ENCODE data around the gene TIGD6. TPM values are rescaled to one million over a fixed set of nuclear protein-coding genes. Genes with fewer than 3 reads are reported as not detected.

Gene TIGD6
- total RNA-seq, 1 experiment from 2014 or later = 3.1 TPM

DNA sequence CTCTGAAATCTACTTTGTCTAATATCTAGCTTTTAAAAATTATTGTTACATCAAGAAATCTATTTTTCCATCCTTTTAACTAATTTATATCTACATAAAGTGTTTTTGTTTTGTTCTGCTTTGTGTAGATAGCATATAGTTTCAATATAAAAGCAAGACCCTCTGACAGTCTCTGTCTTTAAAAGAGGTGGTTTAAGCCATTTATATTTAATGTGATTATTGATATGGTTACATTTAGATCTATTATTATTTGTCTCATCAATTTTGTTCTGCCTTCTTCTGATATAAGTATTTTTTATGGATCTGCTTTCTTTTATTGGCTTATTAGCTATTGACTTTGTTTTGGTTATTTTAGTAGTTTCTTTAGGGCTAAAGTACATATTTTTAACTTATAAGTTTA lies 16.1 kb upstream of the TIGD6 start:
- no peak for DNase-seq (ENCODE audit: low spot score)

DNA sequence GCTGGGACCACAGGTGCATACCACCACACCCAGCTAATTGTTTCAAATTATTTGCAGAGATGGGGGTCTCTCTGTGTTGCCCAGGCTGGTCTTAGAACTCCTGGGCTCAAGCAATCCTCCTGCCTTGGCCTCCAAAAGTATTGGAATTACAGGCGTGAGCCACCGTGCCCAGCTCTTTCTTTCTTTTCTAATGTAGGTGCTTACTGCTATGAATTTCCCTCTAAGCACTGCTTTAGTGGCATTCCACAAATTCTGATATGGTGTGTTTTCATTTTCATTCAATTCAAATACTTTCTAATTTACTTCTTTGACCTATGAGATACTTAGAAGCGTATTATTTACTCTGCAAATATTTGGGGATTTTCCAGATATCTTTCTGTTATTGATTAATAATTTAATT lies 15.0 kb upstream of the TIGD6 start:
- DNase-seq (ENCODE audit: low spot score) = no peak

GRCh38 chr5:150014456-150014855 lies 14.0 kb upstream of the TIGD6 start:
- DNase-seq (ENCODE audit: low spot score) = no peak

DNA sequence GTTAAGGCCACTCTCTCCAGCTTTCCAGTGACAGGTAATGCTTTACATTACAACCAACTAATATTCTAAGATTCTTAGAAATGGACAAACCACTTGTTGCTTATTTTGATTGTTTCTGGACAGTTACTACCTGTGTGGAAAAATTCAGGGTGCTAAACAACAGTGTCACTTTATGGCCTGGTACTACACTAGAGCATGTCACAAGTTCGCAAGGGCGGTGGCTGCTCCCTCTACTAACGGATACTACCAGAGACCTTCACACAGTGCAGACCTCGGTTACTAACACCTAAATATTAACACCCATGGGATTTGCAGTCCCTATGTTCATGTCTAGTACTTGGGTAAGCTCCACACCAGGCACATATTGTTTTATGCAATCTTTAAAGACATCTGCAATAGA lies 13.5 kb upstream of the TIGD6 start:
- DNase-seq (ENCODE audit: low spot score) = no peak

- DNase-seq (ENCODE audit: low spot score) = no peak
Observed at GRCh38 chr5:150009671-150010387, 9.4 kb upstream of the TIGD6 start.

DNA sequence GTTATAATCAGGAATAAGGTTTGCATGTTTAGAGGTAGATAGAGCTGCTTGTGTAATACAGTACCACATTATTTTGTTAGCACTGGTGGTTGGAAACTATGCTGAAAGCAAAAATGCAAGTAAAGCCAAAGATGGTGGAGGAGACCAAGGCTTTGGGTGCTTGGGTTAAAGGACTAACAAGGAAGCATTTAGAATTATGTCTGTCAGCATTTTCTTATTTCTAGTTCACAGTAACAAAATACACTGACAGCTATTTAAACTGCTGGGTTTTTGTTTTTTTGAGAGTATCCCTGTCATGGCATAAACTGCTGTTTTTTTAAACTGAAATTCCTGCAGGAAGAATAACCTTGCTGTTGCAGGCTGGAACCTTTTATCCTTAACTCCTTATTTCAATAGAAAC lies 6.6 kb upstream of the TIGD6 start:
- no peak for DNase-seq (ENCODE audit: low spot score)

DNA sequence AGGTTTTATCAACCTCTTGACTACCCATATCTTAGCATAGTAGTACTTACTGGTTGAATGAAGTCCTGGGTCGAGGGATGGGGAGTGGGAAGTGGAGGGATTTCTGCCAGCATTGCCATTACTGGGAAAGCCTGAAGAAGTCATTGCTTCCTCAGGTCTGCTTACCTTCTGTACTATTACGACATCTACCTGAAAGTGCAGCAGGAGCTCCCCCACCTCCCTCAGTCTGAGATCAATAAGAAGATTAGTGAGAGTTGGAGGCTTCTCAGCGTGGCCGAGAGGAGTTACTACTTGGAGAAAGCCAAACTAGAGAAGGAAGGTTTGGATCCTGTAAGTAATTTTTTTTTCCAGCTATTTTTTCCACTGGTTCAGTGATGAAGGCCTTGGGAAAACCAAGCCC lies 5.9 kb upstream of the TIGD6 start:
- no peak for DNase-seq (ENCODE audit: low spot score)

- DNase-seq (ENCODE audit: low spot score) = peak; percentile 82
Observed at GRCh38 chr5:150001660-150002486, 1.4 kb upstream of the TIGD6 start.

GRCh38 chr5:150000990-150001659 lies 671 bp upstream of the TIGD6 start:
- peak; percentile 49 for DNase-seq (ENCODE audit: low spot score)

DNA sequence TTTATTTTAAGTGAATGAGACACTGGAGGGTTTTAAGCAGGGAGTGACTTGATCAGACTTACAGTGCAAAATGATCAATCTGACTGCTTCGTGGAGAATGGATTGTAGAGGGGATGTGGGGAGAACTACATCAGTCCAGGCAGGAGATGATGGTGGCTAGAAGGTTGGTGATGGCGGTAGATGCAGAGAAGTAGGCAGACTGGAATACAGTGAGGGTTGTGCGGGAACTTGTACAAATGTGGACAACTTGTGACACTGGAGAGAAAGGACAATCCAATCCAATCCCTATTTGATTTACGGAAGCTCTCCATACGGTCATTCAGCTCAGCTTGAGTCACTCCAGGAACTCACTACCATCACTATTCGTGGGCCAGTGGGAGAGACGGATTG lies 593 bp downstream of the TIGD6 start:
- no peak for DNase-seq (ENCODE audit: low spot score)

DNA sequence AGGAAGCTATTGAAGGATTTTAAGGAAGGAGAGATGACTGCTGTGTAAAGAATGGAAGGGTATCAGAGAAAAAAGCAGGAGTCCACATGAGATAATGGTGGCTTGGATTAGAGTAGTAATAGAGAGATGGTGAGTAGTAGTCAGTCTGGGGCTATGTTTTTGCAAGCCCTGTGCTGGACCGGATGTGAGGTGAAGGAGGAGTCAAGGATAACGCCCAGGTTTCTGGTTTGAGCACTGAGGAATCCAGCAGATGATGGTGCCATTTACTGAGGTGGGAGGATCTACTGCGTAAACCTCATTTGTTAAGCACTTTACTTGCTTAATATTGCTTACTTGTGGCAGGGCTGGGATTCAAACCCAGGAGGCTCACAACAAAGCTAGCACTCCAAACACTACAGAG lies 1.1 kb downstream of the TIGD6 start:
- DNase-seq (ENCODE audit: low spot score) = no peak

DNA sequence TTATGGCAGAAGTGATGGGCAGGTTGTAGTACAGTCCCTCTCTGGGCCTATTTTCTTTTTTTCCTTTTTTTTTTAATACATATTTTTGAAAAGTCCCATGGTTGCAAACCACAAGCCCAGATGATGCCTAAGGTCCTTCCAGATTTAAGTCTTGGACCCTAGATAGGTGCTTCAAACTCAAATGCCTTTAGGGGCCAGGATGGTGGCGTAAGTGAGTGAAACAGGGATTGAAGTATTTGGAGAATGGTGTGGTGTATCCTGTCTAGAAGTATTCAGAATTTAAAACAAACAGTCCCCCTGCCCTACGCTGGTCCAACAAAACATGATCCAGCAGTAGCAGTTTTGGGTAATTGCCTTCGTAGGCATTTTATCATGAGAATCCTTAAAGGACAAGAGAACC lies 2.2 kb downstream of the TIGD6 start:
- no peak for DNase-seq (ENCODE audit: low spot score)

- no peak for DNase-seq (ENCODE audit: low spot score)
Observed at GRCh38 chr5:149996205-149996890, 4.1 kb downstream of the TIGD6 start.

GRCh38 chr5:149995385-149996204 lies 4.9 kb downstream of the TIGD6 start:
- no peak for DNase-seq (ENCODE audit: low spot score)

GRCh38 chr5:149993471-149993870 lies 7.0 kb downstream of the TIGD6 start:
- no peak for DNase-seq (ENCODE audit: low spot score)

- DNase-seq (ENCODE audit: low spot score) = peak; percentile 83
Observed at GRCh38 chr5:149990518-149991376, 9.7 kb downstream of the TIGD6 start.

- DNase-seq (ENCODE audit: low spot score) = no peak
Observed at GRCh38 chr5:149988126-149988525, 12.3 kb downstream of the TIGD6 start.

DNA sequence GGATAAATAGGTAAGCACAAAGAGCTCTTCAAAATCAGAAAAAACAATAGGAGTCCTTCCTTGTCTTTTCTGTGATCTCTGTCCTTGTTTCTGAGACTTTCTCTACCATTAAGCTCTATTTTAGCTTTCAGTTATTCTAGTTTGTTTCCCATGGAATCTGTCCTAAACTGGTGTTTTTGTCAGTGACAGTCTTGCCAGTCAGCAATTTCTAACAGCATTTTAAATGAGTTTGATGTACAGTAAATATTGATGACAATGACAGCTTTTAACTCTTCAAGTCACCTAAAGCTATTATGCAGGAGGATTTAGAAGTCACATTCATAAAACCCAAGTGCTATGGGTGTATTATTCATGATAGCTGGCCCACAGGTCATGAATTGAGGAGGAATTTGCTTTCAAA lies 17.9 kb downstream of the TIGD6 start:
- DNase-seq (ENCODE audit: low spot score) = no peak

DNA sequence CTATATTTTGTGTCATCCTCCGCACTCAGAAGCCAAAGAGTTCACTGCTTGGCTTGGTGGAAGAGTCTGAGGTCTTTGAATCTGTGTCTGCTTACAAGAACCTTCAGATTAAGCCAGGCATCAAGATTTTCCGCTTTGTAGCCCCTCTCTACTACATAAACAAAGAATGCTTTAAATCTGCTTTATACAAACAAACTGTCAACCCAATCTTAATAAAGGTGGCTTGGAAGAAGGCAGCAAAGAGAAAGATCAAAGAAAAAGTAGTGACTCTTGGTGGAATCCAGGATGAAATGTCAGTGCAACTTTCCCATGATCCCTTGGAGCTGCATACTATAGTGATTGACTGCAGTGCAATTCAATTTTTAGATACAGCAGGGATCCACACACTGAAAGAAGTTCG lies 19.2 kb downstream of the TIGD6 start:
- no peak for DNase-seq (ENCODE audit: low spot score)

GRCh38 chr5:149979896-149980295 lies 20.6 kb downstream of the TIGD6 start:
- no peak for DNase-seq (ENCODE audit: low spot score)

Measured in HT-29 (cell line).